GM19238 (cell line): ENCODE measurements around the gene NR4A1.

Experiments
- DNase-seq: peaks from one replicate; pipeline ENCODE4 v3.0.0; 2011; ENCODE audit warnings: low spot score; ENCODE audit not compliant: insufficient read length

Gene NR4A1

DNA sequence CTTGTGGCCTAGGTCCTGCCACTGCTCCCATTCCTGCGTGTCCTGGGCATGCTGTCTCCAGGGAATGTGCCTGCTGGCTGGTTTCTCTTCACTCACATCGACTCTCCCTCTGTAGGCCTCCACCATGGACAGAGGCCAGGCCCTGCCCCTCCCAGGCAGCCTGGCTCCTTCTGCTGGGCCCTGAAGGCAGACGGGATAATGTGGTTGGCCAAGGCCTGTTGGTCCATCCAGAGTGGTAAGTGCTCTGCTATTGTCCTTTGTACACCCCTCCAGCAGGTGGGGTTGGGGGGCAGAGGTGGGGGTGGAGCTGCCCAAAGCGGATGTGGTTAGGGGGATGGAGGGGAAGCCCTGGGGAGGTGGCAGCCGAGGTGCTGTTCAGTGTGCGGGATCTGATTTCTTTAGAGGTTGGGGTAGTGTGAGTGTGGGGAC is 9.5 kb upstream of the NR4A1 start:
- peak; percentile 58 for DNase-seq

DNA sequence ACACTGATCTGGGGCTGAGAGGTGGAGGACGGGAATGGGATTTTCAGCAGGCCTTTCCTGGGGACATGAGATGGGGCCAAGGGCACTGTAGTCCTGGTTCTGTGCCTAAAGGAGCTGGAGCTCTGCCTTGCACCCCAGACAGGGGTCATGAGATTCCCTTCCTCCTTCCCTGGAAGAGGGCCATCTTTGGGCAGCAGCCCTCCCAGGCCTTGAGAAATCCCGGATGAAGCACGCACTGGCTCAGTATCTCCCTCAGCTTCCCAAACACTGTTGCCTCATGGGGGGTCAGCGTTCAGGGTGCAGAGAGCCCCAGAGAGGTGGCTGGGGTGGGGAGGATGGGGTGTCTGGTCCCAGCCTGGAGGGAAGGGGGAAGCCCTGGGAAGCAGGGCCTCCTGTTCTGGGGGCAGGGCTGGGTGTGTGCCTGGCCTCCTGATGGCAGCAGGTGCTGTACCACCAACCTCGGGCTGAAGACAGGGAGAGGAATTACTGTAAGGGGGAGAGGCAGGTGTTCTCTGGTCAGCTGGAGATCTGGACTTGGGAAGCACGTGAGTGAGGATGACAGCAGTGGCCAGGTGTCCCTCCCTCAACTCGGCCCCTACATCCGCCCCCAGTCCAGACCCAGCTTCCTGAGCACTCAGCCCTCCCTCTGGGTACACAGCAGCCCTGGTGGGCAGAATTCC is 8.4 kb upstream of the NR4A1 start:
- DNase-seq, result no peak

DNA sequence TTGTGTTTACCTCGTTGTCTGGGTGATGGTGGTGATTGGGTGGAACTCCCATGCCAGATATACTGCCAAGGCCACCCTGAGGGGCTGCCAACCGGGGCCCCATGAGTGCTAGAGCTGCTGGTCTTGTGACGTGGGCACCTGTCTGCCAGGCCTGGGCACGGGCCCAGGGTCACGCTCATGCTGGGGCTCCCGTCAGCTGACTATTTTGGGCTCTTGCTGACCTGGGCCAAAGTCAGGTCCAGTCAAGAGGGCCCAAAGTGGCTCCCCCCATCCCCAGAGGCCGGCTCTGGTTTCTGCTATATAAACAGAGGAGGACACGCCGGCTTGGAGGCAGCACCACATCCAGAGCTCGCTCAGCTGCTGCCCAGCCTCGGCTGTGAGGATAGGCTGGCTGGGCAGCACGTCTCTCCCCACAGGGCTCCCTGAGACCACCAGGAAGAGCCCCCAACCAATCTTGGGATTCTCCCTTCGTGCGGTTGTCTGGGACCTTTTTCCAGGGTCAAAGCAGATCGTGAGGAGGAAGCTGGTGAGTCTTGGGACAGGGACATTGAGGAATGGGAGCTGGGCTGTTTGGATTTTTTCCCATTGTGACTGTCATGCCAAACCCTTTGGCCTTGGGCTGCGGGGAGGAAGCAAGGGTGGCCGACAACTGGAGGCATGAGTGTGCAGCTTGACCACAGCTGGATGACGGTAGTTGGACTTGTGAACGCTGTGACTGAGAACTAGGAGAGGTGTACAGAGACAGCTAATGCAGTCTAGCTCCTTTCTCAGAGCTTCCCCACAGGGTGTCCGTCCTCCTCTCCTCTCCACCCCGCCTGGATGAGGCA is 7.6 kb upstream of the NR4A1 start:
- DNase-seq, result no peak

DNA sequence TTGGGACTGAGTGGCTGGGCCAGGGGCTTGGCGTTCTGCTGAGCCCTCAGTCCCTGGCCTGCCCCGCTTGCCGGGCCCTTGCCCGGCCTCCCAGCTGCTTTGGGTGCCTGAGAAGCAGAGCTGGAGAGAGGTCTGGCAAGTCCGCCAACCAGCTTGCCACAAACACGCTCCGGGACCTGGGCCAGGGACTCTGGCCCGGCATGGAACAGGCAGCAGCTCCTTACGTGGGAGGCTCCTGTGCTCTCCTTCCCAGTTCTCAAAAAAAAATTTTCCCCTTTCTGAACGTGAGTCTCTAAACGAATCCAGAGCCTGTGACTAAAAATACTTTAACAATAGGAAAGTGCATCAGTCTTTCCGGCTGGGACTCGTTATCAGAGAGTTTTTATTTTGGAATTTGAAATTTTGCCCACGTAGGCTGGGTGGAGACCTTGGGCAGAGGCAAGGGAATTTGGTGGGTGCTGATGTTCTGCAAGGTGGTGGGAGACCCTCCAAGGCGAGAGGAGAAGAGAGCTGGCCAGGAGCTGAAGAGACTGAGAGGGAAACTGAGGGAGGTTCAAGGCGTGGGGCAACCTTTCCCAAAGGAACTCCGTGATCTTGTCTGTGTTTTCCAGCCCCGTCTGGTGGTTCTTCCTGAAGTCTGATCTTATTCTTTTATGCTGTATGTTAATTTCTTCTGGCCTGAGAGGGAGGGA is 6.8 kb upstream of the NR4A1 start:
- DNase-seq, result no peak

DNA sequence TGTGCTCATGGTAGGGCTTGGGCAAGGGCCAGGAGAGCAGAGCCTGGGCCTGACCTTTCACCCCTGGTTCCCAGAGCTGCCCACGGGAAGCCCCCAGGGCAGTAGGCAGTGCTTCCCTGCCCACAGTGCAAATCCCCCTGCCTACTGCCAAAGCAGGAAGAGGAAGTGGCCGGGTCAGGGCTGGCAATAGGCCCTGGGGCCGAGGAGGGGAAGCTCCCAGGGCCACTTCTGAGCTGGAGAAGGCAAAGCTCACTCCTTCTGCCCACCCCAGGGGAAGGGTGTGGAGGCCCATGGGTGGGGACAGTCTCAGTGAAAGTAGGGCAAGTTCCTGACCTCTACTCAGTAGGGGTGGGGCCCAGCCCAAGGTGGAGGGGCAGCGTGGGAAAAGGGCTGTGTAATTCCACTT is 5.4 kb upstream of the NR4A1 start:
- DNase-seq, result no peak

- no peak for DNase-seq
These were observed 4.4 kb upstream of the NR4A1 start for GRCh38 chr12:52046859-52047258.

GRCh38 chr12:52049286-52049685 is 2.0 kb upstream of the NR4A1 start:
- DNase-seq, result no peak

DNA sequence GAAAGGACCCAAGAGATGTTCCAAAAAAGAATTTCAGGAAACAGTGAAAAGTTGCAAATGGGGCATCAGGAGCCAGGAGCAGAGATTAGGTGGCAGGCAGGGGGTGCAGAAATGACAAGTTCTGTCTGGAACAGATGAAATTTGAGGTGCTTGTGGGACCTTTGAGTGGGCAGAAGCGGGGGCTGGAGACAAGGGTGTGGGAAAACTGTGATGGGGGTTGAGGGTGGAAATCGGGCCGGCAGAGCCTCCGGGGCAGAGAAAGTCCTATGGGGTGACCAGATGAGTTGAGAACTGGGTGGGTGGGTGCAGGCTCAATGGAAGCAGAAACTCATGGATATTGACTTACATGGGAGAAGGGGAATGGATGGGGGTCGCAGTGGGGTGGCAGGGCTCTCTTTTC is 1.6 kb upstream of the NR4A1 start:
- DNase-seq, result no peak

GRCh38 chr12:52050116-52050757 is 1.0 kb upstream of the NR4A1 start:
- no peak for DNase-seq

- DNase-seq, result no peak
These were observed 1.4 kb downstream of the NR4A1 start for GRCh38 chr12:52052468-52053186.

DNA sequence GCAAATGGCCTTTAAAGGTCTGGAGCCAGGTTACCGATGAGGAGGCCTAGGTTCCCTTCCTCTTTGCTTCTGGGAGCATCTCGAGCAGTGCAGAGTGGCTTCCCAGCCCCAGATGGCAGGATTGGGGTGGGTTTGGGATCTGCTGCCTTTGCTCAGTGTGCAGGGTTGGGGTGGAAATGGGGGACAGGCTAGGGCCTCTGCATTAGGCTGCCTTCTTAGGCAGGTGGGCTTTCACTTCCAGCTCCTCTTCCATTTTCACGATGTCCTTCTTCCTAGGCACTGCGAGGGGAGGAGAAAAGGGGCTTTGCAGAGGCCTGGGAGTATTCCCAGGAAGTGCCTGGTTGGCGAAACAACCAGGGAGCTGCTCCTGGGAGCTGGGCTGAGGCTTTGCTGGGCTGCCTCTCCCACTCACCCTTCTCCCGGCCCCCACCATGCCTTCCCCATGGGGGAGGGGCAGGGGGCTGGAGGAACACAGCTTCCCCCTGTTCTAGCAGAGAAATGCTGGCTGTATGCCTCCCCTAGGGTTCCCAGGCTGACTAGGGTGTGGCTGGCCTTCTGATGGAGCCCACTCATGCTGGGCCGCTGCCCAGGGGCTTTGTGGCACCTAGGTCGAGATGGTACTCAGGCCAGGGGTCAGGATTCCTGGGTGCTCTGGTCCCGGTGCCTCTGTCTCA is 2.4 kb downstream of the NR4A1 start:
- no peak for DNase-seq

DNA sequence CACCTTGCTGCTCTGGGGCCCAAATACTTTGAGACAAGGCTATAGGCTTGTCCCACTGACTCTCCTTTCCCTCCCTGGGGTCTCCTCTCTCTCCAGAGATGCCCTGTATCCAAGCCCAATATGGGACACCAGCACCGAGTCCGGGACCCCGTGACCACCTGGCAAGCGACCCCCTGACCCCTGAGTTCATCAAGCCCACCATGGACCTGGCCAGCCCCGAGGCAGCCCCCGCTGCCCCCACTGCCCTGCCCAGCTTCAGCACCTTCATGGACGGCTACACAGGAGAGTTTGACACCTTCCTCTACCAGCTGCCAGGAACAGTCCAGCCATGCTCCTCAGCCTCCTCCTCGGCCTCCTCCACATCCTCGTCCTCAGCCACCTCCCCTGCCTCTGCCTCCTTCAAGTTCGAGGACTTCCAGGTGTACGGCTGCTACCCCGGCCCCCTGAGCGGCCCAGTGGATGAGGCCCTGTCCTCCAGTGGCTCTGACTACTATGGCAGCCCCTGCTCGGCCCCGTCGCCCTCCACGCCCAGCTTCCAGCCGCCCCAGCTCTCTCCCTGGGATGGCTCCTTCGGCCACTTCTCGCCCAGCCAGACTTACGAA is 3.1 kb downstream of the NR4A1 start:
- DNase-seq, result no peak

GRCh38 chr12:52054833-52055730 is 3.8 kb downstream of the NR4A1 start:
- no peak for DNase-seq

GRCh38 chr12:52055731-52056711 is 4.8 kb downstream of the NR4A1 start:
- DNase-seq, result no peak

GRCh38 chr12:52056801-52057637 is 5.8 kb downstream of the NR4A1 start:
- no peak for DNase-seq

GRCh38 chr12:52057638-52058576 is 6.7 kb downstream of the NR4A1 start:
- no peak for DNase-seq
